HG03060 (cell line): Measurements from ENCODE around the gene USP31.

Source experiments
- ATAC-seq: cut with Tn5 transposase; IDR thresholded peaks from one replicate; pipeline ENCODE4 v1.9.1; 2021; ENCODE audit warnings: low read depth, moderate number of reproducible peaks; ENCODE audit not compliant: unreplicated experiment

Gene USP31

GRCh38 chr16:23066676-23067075, 82.6 kb downstream of the USP31 start:
- no peak for ATAC-seq

GRCh38 chr16:23064639-23065038, 84.6 kb downstream of the USP31 start:
- no peak for ATAC-seq

- ATAC-seq, result no peak
These were observed 86.7 kb downstream of the USP31 start for GRCh38 chr16:23062524-23062923.

- ATAC-seq, result no peak
These were observed 87.6 kb downstream of the USP31 start for GRCh38 chr16:23061669-23062068.

DNA sequence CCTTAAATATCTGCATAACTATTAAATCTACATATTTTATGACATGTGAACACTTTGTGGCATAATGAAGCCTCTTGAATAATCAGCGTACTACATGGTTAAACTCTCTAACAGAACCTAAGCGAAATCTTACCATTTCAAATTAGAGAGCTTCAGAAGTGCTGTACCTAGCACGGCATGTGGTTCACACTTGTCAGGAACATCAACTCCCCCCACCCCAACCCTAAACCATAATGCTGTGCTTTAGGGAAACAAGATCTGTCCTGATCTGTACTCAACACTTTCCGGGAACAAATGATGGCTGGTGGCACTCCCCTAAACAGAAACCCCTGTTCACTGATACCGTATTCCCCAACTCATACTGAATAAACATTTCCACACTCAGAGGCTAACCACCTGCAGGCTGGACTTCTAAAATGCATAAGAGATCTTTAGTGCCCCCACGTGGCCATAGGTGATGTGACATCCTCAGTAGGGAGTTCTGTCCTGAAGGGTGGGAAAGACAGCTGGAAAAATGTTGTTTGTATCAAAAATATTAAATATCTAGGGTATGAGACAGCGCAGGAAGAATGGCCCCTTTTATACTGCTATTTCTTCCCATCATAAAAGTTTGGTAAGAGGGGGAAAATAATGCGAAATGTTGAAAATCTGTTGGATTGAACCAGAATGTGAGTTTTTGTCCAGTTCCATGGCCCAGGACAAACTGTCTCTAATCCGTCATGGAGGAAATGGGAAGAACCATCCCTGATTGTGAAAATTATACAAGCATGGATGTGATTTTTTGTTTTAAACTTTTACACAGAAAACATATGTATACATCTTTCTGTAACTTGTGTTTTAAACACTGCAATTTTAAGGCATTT, 88.6 kb downstream of the USP31 start:
- no peak for ATAC-seq

DNA sequence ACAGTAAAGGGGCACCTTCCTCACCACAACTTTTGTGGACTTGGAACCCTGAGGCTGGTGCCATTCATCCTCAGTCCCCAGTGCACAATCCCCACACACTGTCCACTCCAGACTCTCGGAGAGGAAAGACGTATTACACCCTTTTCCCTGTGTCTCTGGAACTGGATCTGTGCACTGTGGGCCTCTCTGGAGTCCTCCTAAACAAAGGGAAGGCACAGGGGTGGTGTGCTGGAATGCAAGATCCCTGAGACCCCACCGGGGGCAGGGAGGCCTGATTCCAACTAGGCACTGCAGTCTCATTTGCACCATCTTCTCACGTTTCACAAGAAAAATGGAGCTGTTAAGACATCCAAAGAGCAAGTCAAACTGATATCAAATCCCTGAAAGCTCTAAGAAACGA, 89.8 kb downstream of the USP31 start:
- no peak for ATAC-seq

- no peak for ATAC-seq
These were observed 90.7 kb downstream of the USP31 start for GRCh38 chr16:23058576-23058975.

DNA sequence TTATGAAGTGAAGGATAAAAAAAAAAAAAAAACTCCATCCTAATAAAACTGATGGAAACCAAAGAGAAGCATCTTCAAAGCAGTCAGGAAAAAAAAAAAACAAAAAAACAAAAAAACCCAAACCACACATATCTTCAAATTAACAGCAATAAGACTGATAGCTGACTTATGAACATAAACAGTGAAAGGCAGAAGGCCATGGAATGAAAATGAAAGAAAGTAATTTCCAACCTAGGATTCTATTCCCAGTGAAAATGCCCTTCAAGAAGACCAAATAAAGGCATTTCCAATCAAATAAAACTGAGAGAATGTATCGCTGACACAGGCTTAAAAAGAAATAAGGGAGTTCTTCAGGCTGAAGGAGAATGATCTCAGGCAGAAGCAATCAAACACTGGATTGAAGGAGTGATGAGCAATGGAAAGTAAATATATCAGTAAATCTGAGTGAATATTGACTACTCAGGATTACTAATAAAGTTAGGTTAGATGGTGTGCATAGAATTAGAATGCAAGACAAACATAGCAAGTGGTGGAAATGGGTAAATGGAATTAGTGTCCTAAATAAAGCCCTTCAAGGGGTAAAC, 92.1 kb downstream of the USP31 start:
- ATAC-seq, result no peak

- no peak for ATAC-seq
These were observed 93.8 kb downstream of the USP31 start for GRCh38 chr16:23055481-23055880.

- no peak for ATAC-seq
These were observed 96.2 kb downstream of the USP31 start for GRCh38 chr16:23052908-23053580.

- no peak for ATAC-seq
These were observed 97.0 kb downstream of the USP31 start for GRCh38 chr16:23052221-23052620.

GRCh38 chr16:23051587-23051986, 97.7 kb downstream of the USP31 start:
- ATAC-seq, result no peak

DNA sequence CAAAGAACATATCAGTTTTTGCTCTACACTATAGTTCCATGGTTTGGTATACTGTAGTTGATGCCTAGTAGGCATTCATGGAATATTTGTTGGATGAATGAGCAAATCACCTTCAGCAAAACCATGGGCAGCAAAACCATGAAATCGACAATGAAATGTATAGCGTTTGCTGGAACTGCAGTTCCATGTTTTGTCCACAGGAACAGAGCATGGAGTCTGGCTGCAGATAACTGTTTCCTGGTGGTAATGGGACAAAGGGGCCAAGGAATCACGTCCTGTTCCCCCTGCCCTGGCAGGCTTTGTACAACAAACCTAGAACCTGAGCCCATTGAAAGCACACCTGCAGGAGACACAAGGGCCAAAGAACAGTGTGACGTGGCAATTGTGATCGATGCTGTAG, 101.1 kb downstream of the USP31 start:
- ATAC-seq, result no peak

- no peak for ATAC-seq
These were observed 104.2 kb downstream of the USP31 start for GRCh38 chr16:23045025-23045424.

DNA sequence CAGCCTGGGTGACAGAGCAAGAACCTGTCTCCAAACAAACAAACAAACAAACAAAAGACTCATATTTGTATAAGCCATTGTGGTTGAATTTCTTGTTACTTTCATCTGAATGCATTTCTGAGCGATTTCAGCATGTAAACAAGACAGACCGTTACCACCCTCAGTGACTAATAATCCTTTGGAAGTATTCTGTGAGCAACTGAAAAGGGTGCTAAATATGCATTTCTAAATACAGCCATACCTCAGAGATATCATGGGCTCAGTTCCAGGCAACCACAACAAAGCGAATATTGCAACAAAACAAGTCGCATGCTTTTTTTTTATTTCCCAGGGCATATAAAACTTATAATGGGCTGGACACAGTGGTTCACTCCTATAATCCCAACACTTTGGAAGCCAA, 109.0 kb downstream of the USP31 start:
- ATAC-seq, result no peak

GRCh38 chr16:23039118-23039517, 110.1 kb downstream of the USP31 start:
- no peak for ATAC-seq

DNA sequence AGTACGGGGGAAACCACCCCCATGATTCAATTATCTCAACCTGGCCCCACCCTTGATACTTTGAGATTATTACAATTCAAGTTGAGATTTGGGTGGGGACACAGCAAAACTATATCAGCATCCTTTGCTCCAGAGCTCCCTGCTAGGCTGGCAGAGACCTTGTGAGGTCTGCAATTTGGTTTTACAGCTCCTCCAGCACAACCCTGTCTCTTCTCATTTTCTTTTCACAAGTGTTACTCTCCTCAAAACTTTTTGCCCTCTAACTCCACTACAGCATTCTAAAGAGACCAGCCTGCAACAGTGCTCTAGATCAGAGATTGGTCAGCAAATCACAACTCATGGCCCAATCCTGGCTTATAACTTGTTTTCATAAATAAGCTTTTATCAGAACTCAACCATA, 114.0 kb downstream of the USP31 start:
- no peak for ATAC-seq

DNA sequence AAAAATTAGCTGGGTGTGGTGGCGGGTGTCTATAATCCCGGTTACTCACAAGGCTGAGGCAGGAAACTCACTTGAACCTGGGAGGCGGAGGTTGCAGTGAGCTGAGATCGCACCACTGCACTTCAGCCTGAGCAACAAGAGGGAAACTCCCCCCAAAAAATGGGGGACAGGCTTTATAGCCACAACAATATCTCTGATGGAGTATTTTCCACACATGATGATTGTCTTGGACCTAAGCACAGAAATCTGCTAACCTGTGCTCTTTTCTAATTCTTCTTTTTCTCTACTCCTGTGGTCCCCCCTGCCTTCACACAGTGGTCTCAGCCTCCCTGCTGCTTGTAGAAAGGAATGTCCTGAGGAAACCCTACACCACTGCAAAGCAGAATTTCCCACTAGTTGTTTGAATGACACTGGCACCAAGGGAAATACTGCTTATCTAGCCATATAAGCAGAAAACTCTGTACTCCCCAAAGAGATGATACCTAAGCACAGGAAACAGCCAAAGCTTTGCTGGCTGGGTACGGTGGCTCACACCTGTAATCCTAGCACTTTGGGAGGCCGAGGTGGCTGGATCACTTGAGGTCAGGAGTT, 117.6 kb downstream of the USP31 start:
- ATAC-seq, result no peak

- no peak for ATAC-seq
These were observed 119.4 kb downstream of the USP31 start for GRCh38 chr16:23029733-23030420.

- no peak for ATAC-seq
These were observed 121.9 kb downstream of the USP31 start for GRCh38 chr16:23027386-23027785.
